DMS 273 treated with DMSO at 0.1 percent for 48 hours (cell line): ENCODE results near the gene DCTN5.
A peak's percentile ranks its signal among the peaks of the same experiment; 100 is the strongest.

Source experiments
- DNase-seq: peaks from one replicate; lab custom pipeline; 2025; lab: John Stamatoyannopoulos, UW

The DCTN5 gene

GRCh38 chr16:23663918-23664317, 22.7 kb downstream of the DCTN5 start:
- DNase-seq, result no peak

DNA sequence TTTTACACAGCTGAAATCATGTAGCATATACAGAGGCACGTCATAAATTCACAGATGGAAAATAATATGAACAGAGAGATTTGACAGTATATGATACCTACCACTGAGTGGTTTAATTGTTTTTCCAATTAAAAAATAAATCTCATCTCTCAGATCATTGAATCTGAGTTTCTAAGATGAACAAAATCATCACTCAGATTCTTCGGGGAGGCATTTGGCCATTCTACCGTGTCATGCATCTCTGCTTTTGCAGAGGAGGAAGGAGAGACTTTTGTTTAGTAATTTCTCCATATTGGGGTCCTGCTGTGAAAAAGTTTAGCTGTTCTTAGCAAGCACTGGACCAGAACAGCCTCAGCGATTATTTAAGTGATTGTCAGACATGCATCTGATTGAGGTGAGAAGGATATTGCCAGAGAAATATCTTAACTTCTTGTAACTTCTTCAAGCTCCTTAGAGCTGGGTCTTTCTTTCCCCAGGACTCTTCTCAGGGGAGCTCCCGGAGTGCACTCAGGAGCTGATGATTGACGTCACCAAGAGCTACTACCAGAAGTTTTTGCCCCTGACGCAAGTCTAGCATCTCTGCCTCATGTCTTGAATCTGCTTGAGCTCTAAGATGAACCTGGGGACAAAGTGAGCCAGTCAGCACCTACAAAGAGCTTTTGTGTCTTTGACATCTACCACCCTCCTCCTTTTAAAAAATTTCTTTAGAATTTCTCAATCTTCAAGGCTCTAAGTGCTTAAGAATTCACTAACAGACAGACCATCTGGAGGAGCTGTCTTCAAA, 25.5 kb downstream of the DCTN5 start:
- DNase-seq, result no peak

DNA sequence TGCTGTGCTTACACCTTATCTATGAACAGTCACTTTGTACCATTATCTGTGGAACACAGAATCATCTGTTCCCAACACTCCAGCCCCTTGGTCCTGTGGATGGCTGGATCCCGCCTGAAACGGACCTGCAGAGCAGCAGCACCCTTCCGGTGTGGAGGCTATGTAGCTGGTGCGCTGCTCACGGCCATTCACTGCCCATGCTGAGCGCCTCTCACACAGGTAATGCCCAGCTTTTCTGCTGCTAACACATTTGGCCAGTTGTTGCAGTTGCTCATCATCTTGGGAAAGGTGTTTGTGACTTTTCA, 26.0 kb downstream of the DCTN5 start:
- no peak for DNase-seq

DNA sequence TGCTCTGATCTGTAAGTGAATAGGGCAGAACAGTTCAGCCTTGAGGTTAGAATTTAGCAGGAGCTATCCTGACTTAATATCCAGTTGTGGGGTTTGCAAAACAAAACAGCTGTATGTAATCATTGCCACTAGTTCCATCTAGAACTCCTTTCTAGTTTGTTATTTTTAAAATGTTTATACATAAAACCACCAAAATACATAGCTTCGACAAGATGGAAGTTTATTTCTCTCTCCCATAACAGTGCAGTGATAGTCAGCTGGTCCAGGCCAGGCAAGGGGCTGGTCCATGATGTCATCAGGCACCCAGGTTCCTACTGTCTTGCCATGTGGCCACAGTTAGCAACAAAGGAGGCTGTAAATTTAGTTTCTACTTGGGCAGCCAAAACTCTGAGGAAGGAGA, 27.0 kb downstream of the DCTN5 start:
- DNase-seq, result no peak

GRCh38 chr16:23668873-23669272, 27.6 kb downstream of the DCTN5 start:
- DNase-seq, result no peak

DNA sequence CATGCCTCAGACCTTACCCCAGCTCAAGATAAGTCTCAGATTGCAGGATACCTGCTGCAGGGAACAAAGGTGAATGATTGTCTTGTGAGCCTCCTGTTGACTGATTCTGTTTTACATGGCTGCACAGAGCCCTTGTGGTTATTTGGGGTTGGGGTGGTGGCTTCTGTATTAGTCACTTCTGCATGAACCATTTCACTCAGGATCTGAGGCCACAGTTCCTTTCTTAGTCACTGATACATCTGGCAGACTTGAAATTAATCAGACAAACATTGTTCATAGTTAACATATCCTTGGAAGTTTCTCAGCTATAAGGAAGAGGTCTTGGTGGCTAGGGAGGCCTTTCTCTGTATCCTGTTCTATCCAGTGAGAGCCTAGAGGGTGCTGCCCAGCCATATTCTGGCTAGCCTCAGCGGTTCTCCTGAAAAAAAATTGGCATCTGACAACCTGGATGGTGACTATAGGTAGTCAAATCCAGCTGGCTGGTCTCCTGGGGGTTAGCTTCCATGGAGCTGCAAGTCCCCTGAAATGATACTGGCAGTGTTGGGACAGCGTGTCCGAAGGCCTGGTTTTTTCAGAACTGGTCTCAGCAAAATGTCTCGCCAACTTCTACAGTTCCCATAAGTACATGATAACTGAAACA, 29.0 kb downstream of the DCTN5 start:
- DNase-seq, result no peak

DNA sequence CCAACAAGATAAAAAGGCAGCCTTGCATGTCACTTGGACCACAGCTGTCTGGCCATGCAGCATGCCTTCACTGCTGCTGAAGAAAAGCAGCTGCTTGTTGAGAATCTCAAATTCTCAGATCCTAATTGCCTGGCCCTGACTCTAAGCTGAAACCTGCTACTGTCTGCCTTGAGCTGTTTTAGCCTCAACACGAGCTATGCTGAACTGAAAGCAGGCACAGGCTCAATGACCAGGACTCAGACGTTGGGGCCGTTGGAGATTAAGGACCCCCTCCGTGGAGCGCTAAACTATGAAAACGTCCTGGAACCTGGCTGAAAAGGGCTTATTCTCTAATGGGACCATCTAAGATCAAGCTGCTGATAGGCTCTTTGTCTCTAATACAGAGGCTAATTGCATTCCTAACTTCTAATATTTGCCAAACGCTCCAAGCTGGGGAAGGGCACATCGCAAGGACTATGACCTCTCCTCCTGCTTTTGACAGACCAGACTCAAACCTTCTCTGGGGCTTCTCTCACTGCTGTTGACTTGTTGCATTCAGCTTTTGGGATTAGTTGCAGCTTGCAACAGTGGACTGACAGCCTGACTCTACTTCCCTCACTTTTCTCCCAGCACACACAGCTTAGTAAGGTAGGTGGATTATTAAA, 32.8 kb downstream of the DCTN5 start:
- DNase-seq, result no peak

DNA sequence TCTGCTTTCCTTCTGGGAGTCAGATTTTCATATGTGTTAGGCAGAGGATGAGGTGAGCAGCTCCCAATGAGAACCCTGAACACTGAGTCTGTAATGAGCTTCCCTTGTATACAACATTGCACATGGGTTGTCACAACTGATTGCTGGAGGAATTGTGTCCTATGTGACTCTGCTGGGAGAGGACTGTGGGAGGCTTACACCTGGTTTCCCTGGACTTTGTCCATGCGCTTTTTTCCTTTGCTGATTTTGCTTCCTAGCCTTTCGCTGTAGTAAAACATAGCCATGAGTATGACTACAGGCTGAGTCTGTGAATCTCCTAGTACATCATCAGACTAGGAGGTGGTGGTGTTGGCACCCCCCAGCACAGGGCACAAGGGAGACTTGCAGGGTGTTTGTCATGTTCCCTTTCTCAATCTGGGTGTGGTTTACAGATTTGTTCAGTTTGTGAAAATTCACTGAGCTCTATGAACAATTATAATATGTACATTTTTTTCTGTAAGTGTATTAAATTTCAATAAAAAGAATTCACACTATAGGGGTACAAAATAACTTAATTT, 35.7 kb downstream of the DCTN5 start:
- DNase-seq, result no peak

GRCh38 chr16:23678430-23679273, 37.4 kb downstream of the DCTN5 start, which contains the start of gene PLK1:
Gene PLK1, plus strand, starts transcription at chr16:23678889. Its CDS starts 44 bp downstream, at chr16:23678933.
- peak; percentile 75 for DNase-seq

DNA sequence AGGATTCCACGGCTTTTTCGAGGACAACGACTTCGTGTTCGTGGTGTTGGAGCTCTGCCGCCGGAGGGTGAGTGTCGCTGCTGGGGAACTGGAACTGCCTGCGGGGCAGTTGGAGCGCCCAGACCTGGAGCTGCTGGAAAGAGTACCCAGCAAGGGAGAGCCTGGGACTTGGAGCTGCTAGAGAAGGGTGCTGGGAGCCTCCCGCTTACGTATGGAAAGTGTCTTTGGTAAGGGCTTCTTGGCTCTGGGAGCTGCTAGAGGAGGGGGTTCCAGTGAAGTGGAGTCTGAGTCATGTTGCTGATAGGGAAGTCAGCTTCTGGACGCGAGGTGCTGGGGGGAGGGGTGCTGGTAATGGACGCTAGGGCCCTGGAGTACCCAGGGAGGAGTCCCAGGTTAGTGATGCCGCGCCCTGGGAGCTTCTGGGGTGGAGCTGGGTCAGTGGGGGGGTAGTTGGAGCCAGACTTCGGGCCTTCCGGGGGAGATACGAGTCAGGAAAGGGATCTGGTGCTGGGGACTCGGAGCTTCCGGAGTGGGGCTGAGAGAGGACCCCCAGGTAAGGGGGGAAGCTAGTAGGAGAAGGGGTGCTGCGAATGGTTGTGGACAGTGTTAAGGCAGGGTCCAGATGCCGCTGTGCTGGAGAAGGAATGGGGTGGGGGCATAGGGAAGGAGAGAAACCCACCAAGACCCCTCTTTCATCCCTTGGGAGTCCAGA, 38.2 kb downstream of the DCTN5 start:
- no peak for DNase-seq

GRCh38 chr16:23679986-23680336, 38.7 kb downstream of the DCTN5 start:
- no peak for DNase-seq

- no peak for DNase-seq
Observed at GRCh38 chr16:23682181-23682580, 40.9 kb downstream of the DCTN5 start.

DNA sequence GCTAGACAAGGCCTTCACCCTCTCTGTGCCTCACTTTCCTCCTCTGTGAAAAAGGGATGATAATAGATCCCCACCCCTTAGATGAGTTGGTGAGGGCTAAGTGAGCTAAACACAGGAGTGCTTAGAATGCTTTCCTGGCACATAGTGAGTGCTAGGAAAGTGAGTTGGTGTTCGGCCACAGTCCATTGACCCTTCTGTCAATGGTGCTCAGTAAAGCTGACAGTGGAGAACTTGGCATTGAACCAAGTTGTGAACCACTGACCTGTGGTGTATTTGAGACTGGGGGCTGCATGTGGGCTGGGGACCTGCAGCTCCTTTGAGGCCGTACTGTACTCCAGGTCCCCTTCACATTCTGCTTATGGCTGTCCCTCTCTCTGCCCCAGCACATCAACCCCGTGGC, 42.2 kb downstream of the DCTN5 start:
- DNase-seq, result no peak

- no peak for DNase-seq
Observed at GRCh38 chr16:23687034-23687808, 46.0 kb downstream of the DCTN5 start.

- no peak for DNase-seq
Observed at GRCh38 chr16:23689442-23690187, 48.3 kb downstream of the DCTN5 start.

- DNase-seq, result no peak
Observed at GRCh38 chr16:23690771-23691482, 49.7 kb downstream of the DCTN5 start.

- no peak for DNase-seq
Observed at GRCh38 chr16:23691483-23692189, 50.4 kb downstream of the DCTN5 start.

DNA sequence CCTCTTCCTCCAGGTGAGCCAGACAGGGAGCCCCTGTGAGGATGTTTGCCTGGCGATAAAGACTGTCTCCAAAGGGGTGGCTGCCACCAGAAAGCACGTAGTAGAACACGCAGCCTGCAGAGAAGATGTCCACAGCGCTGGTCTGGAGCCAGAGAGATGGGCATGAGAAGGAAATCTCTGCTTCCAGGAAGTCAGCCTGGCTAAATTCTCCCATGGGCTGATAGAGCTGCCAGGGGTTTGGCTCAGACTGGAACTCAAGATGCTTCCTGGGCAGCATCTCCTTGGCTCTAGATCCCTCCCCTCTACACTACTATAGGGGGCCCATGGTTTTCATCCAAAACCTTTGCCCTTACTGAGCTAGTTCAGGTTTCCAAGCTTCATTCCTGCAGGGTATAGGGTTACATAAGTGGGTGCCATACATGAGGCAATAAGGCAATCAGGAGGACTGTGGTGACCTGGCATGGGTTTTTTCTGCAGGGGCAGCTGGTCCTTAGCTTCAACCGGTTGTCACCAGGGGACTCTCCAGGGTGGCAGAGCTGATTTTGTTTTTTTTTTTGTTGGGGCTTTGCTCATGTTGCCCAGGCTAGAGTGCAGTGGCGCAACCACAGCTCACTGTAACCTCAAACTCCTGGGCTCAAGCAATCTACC, 51.0 kb downstream of the DCTN5 start:
- no peak for DNase-seq
